Nephron (organoid): ENCODE measurements around the gene KLHL3.

ENCODE experiments used
- H3K27ac Mint-ChIP-seq, 3 experiments: 2 replicates each; pipeline ENCODE4 v1.8.0; 2020; ENCODE audit warnings: mixed read lengths in 3 of 3, mild to moderate bottlenecking in 2 of 3, moderate library complexity in 1 of 3
- H3K27me3 Mint-ChIP-seq: 2 replicates; pipeline ENCODE4 v1.8.0; 2021; ENCODE audit warnings: low read depth, mild to moderate bottlenecking, moderate library complexity, mixed read lengths
- H3K36me3 Mint-ChIP-seq: 2 replicates; pipeline ENCODE4 v1.8.0; 2020; ENCODE audit warnings: low read depth, mixed read lengths
- H3K4me1 Mint-ChIP-seq: 2 replicates; pipeline ENCODE4 v1.8.0; 2020; ENCODE audit warnings: mixed read lengths
- H3K4me3 Mint-ChIP-seq, 3 experiments: 2 replicates each; pipeline ENCODE4 v1.8.0; 2020; ENCODE audit warnings: mild to moderate bottlenecking in 3 of 3, mixed read lengths in 3 of 3, moderate library complexity in 2 of 3
- H3K9me3 Mint-ChIP-seq: 2 replicates; pipeline ENCODE4 v1.8.0; 2020; ENCODE audit warnings: mixed read lengths
- CTCF ChIP-seq, 3 experiments: fragments of 200-600 bp; sonication (generic); IDR thresholded peaks; one replicate each; pipeline ENCODE4 v1.5.0; 2021; ENCODE audit warnings: antibody characterized with exemption in 3 of 3; ENCODE audit not compliant: unreplicated experiment in 3 of 3

Gene KLHL3

GRCh38 chr5:137750436-137750835, 14.5 kb upstream of the KLHL3 start:
- Mint-ChIP-seq H3K27ac (no peak overlapping the region), H3K27me3 (no peaks in the 10 kb centered on the region), H3K36me3 (peaks cover 31% of the 10 kb centered on the region), H3K4me1 (peaks cover 19% of the 10 kb centered on the region), H3K9me3 (no peaks in the 10 kb centered on the region), H3K4me3 (peak overlapping the region; percentile 73 to 96 (median 75))
- TF ChIP-seq CTCF (IDR thresholded peaks at IDR 0.05; ENCODE audit: unreplicated experiment in 3 of 3) = no peak

- Mint-ChIP-seq H3K9me3 (no peaks in the 10 kb centered on the region), H3K27me3 (no peaks in the 10 kb centered on the region), H3K27ac (no peak overlapping the region), H3K4me1 (peaks cover 19% of the 10 kb centered on the region), H3K4me3 (no peak overlapping the region), H3K36me3 (peaks cover 27% of the 10 kb centered on the region)
- TF ChIP-seq CTCF (IDR thresholded peaks at IDR 0.05; ENCODE audit: unreplicated experiment in 3 of 3) = no peak
Measured at GRCh38 chr5:137747848-137748247, 12.0 kb upstream of the KLHL3 start.

- Mint-ChIP-seq H3K4me3 (no peak overlapping the region), H3K9me3 (no peaks in the 10 kb centered on the region), H3K27ac (no peak overlapping the region), H3K4me1 (no peaks in the 10 kb centered on the region), H3K36me3 (no peaks in the 10 kb centered on the region), H3K27me3 (no peaks in the 10 kb centered on the region)
- TF ChIP-seq CTCF (IDR thresholded peaks at IDR 0.05; ENCODE audit: unreplicated experiment in 3 of 3) = peak; percentile 54 to 69 (median 66)
Measured at GRCh38 chr5:137743031-137743640, 7.2 kb upstream of the KLHL3 start.

DNA sequence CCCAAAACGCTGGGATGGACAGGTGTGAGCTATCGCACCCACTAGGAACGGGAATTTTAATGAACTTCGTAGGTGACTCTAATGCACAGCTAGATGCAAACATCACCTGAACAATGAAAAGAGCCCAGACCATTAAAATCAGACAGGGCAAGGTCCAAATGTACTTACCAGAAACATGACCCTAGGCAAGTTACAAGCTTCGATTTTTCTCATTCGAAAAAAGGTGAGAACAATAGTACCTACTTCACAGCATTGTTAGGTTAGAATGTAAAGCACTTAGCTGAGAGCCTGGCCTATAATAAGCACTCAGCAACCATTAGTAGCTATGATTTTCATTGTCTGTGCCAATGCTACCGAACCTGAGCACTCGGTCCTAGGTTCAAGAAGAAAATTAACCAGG, 5.8 kb upstream of the KLHL3 start:
- no peaks in the 10 kb centered on the region for H3K4me1 Mint-ChIP-seq
- no peaks in the 10 kb centered on the region for H3K27me3 Mint-ChIP-seq
- no peak overlapping the region for H3K27ac Mint-ChIP-seq
- no peak for TF ChIP-seq CTCF (IDR thresholded peaks at IDR 0.05; ENCODE audit: unreplicated experiment in 3 of 3)
- peaks cover 5% of the 10 kb centered on the region for H3K9me3 Mint-ChIP-seq
- H3K36me3 Mint-ChIP-seq = no peaks in the 10 kb centered on the region
- no peak overlapping the region for H3K4me3 Mint-ChIP-seq

- H3K36me3 Mint-ChIP-seq = no peaks in the 10 kb centered on the region
- H3K27me3 Mint-ChIP-seq = no peaks in the 10 kb centered on the region
- no peak overlapping the region for H3K27ac Mint-ChIP-seq
- H3K4me1 Mint-ChIP-seq = no peaks in the 10 kb centered on the region
- H3K4me3 Mint-ChIP-seq = no peak overlapping the region
- no peak for TF ChIP-seq CTCF (IDR thresholded peaks at IDR 0.05; ENCODE audit: unreplicated experiment in 3 of 3)
- H3K9me3 Mint-ChIP-seq = peaks cover 5% of the 10 kb centered on the region
Measured at GRCh38 chr5:137739737-137740136, 3.8 kb upstream of the KLHL3 start.

- Mint-ChIP-seq H3K36me3 (no peaks in the 10 kb centered on the region), H3K4me3 (no peak overlapping the region), H3K4me1 (no peaks in the 10 kb centered on the region), H3K27ac (no peak overlapping the region), H3K27me3 (no peaks in the 10 kb centered on the region), H3K9me3 (peaks cover 5% of the 10 kb centered on the region)
- TF ChIP-seq CTCF (IDR thresholded peaks at IDR 0.05; ENCODE audit: unreplicated experiment in 3 of 3) = no peak
Measured at GRCh38 chr5:137738947-137739346, 3.1 kb upstream of the KLHL3 start.
